GM19455 (cell line): ENCODE results near the gene SLC34A1.
"Not testable (repeated sequence)": the region's sequence is repeated elsewhere in the genome, so short reads cannot be mapped to it uniquely, and the experiment has no call there.

Experiments
- ATAC-seq: cut with Tn5 transposase; IDR thresholded peaks from one replicate; pipeline ENCODE4 v1.9.1; 2021; ENCODE audit not compliant: unreplicated experiment

The SLC34A1 gene

GRCh38 chr5:177384134-177384533 is at the start of gene SLC34A1:
SLC34A1 (plus strand) TSS chr5:177384434; CDS start chr5:177385742, 1,308 bp downstream.
- no peak for ATAC-seq

- no peak for ATAC-seq
These were observed 49.2 kb upstream of the SLC34A1 start for GRCh38 chr5:177334781-177335700.

GRCh38 chr5:177335701-177336065 is 48.6 kb upstream of the SLC34A1 start:
- no peak for ATAC-seq

- ATAC-seq, result no peak
These were observed 48.1 kb upstream of the SLC34A1 start for GRCh38 chr5:177336112-177336511.

- no peak for ATAC-seq
These were observed 47.4 kb upstream of the SLC34A1 start for GRCh38 chr5:177336603-177337494.

- no peak for ATAC-seq
These were observed 45.8 kb upstream of the SLC34A1 start for GRCh38 chr5:177338251-177339106.

GRCh38 chr5:177339107-177339638 is 45.1 kb upstream of the SLC34A1 start:
- ATAC-seq, result no peak

- ATAC-seq, result not testable (repeated sequence)
These were observed 41.2 kb upstream of the SLC34A1 start for GRCh38 chr5:177343000-177343399.

GRCh38 chr5:177343777-177344176 is 40.5 kb upstream of the SLC34A1 start:
- ATAC-seq, result no peak

- ATAC-seq, result no peak
These were observed 39.3 kb upstream of the SLC34A1 start for GRCh38 chr5:177344891-177345290.

GRCh38 chr5:177346820-177347219 is 37.4 kb upstream of the SLC34A1 start:
- no peak for ATAC-seq

GRCh38 chr5:177347699-177348098 is 36.5 kb upstream of the SLC34A1 start:
- ATAC-seq, result no peak

- no peak for ATAC-seq
These were observed 34.9 kb upstream of the SLC34A1 start for GRCh38 chr5:177349362-177349647.

GRCh38 chr5:177349762-177350161 is 34.5 kb upstream of the SLC34A1 start:
- no peak for ATAC-seq

GRCh38 chr5:177350776-177351391 is 33.4 kb upstream of the SLC34A1 start:
- ATAC-seq, result no peak

GRCh38 chr5:177351392-177352329 is 32.6 kb upstream of the SLC34A1 start, which contains the start of gene LMAN2:
LMAN2 (minus strand) TSS chr5:177351668; CDS start chr5:177351647, 21 bp downstream.
- ATAC-seq, result peak; percentile 88

- ATAC-seq, result no peak
These were observed 31.1 kb upstream of the SLC34A1 start for GRCh38 chr5:177353093-177353492.

- no peak for ATAC-seq
These were observed 30.0 kb upstream of the SLC34A1 start for GRCh38 chr5:177354256-177354655.

GRCh38 chr5:177354711-177355110 is 29.5 kb upstream of the SLC34A1 start:
- no peak for ATAC-seq
